ENCODE measurements around the gene ZNF644.

The ZNF644 gene

GRCh38 chr1:90959352-90960206, 62.3 kb downstream of the ZNF644 start:
- no peak for TF ChIP-seq CTCF (IDR thresholded peaks at IDR 0.05; ENCODE audit: low read depth, low read length, missing control alignments)
- H3K4me3 ChIP-seq (replicated peaks; ENCODE audit: low read depth, low read length): no peak overlapping the region
- no peak for DNase-seq (ENCODE audit: extremely low read depth, low read depth)

- DNase-seq (ENCODE audit: extremely low read depth, low read depth): no peak
- TF ChIP-seq CTCF (IDR thresholded peaks at IDR 0.05; ENCODE audit: low read depth, low read length, missing control alignments): no peak
- H3K4me3 ChIP-seq (replicated peaks; ENCODE audit: low read depth, low read length): no peak overlapping the region
These were observed 64.3 kb downstream of the ZNF644 start for GRCh38 chr1:90957497-90957896.

- TF ChIP-seq CTCF (IDR thresholded peaks at IDR 0.05; ENCODE audit: low read depth, low read length, missing control alignments): no peak
- no peak for DNase-seq (ENCODE audit: extremely low read depth, low read depth)
- no peak overlapping the region for H3K4me3 ChIP-seq (replicated peaks; ENCODE audit: low read depth, low read length)
These were observed 66.1 kb downstream of the ZNF644 start for GRCh38 chr1:90955769-90956168.

GRCh38 chr1:90952906-90953305, 68.9 kb downstream of the ZNF644 start:
- no peak for DNase-seq (ENCODE audit: extremely low read depth, low read depth)
- H3K4me3 ChIP-seq (replicated peaks; ENCODE audit: low read depth, low read length): no peak overlapping the region
- no peak for TF ChIP-seq CTCF (IDR thresholded peaks at IDR 0.05; ENCODE audit: low read depth, low read length, missing control alignments)

- no peak for DNase-seq (ENCODE audit: extremely low read depth, low read depth)
- TF ChIP-seq CTCF (IDR thresholded peaks at IDR 0.05; ENCODE audit: low read depth, low read length, missing control alignments): no peak
- H3K4me3 ChIP-seq (replicated peaks; ENCODE audit: low read depth, low read length): no peak overlapping the region
These were observed 70.8 kb downstream of the ZNF644 start for GRCh38 chr1:90951009-90951408.

- H3K4me3 ChIP-seq (replicated peaks; ENCODE audit: low read depth, low read length): no peak overlapping the region
- TF ChIP-seq CTCF (IDR thresholded peaks at IDR 0.05; ENCODE audit: low read depth, low read length, missing control alignments): no peak
- no peak for DNase-seq (ENCODE audit: extremely low read depth, low read depth)
These were observed 73.5 kb downstream of the ZNF644 start for GRCh38 chr1:90948301-90948700.
